Spinal cord (tissue), 10 donors: ENCODE results near the gene KCNQ4. TPM values are rescaled to one million over a fixed set of nuclear protein-coding genes. Genes with fewer than 3 reads are reported as not detected.
A peak's percentile ranks its signal among the peaks of the same experiment; 100 is the strongest.

ENCODE experiments used
- DNase-seq, 6 donors: peaks; one replicate each; pipeline versions ENCODE4 v3.0.0 to v3.0.0-alpha.2; 2013 to 2015; ENCODE audit warnings: low spot score in 6 of 6, low read depth in 4 of 6
- H3K27ac ChIP-seq: one replicate; pipeline ENCODE4 v1.5.1; 2013; ENCODE audit warnings: low read depth, low read length, control low read depth
- H3K27me3 ChIP-seq: one replicate; pipeline ENCODE4 v1.6.1; 2013; ENCODE audit warnings: low read length; ENCODE audit not compliant: control insufficient read depth, insufficient read depth
- H3K36me3 ChIP-seq: one replicate; pipeline ENCODE4 v1.6.1; 2013; ENCODE audit warnings: low read length; ENCODE audit not compliant: control insufficient read depth, insufficient read depth
- H3K4me1 ChIP-seq: one replicate; pipeline ENCODE4 v1.6.1; 2013; ENCODE audit warnings: low read length; ENCODE audit not compliant: control insufficient read depth, insufficient read depth
- H3K4me3 ChIP-seq: one replicate; pipeline ENCODE4 v1.5.1; 2013; ENCODE audit warnings: low read depth, low read length, control low read depth
- H3K9me3 ChIP-seq: one replicate; pipeline ENCODE4 v1.6.1; 2013; ENCODE audit warnings: low read length; ENCODE audit not compliant: control insufficient read depth, insufficient read depth
- WGBS: methylation state at CpG from one replicate; pipeline ENCODE4 v1.1.5; 2013; ENCODE audit warnings: missing lambda C conversion rate; ENCODE audit not compliant: insufficient coverage; 5-methylcytosine and 5-hydroxymethylcytosine counted together
- polyA plus RNA-seq, 2 donors: library from polyadenylated mRNA; unstranded; fragments of 120-200 nt; gene quantifications; one replicate each; pipeline ENCODE4 v1.2.1, GENCODE V29; 2013; ENCODE audit not compliant: insufficient read length in 2 of 2
- total RNA-seq, 2 donors: library from RNA; depleted of rRNA in 1 of 2; stranded (reverse); fragments of 120-200 nt in 1 of 2; fragments of >200 nt in 1 of 2; gene quantifications; one replicate each; pipeline versions ENCODE4 v1.2.3 to v1.2.4, GENCODE V29; 2013 to 2014
- donor health status: healthy.

The KCNQ4 gene
- total and polyA plus RNA-seq, 4 donors: 1.3 to 7.5 (median 3.6) TPM

- no peak overlapping the region for H3K27ac ChIP-seq
- 92% methylated on average over 14 of the region's 17 CpGs for WGBS
- no peaks in the 10 kb centered on the region for H3K9me3 ChIP-seq
- DNase-seq: no peak
- H3K4me3 ChIP-seq: no peak overlapping the region
- peaks cover 42% of the 10 kb centered on the region for H3K36me3 ChIP-seq
- no peaks in the 10 kb centered on the region for H3K27me3 ChIP-seq
- H3K4me1 ChIP-seq: peaks cover 70% of the 10 kb centered on the region
Observed at GRCh38 chr1:40823983-40824382, 40.4 kb downstream of the KCNQ4 start.

GRCh38 chr1:40824591-40825434, 41.2 kb downstream of the KCNQ4 start:
- WGBS: 55% methylated on average over 15 of the region's 18 CpGs
- peak overlapping the region; percentile 20 for H3K27ac ChIP-seq
- peaks cover 38% of the 10 kb centered on the region for H3K36me3 ChIP-seq
- H3K27me3 ChIP-seq: no peaks in the 10 kb centered on the region
- DNase-seq: no peak
- no peaks in the 10 kb centered on the region for H3K9me3 ChIP-seq
- no peak overlapping the region for H3K4me3 ChIP-seq
- H3K4me1 ChIP-seq: peaks cover 61% of the 10 kb centered on the region

DNA sequence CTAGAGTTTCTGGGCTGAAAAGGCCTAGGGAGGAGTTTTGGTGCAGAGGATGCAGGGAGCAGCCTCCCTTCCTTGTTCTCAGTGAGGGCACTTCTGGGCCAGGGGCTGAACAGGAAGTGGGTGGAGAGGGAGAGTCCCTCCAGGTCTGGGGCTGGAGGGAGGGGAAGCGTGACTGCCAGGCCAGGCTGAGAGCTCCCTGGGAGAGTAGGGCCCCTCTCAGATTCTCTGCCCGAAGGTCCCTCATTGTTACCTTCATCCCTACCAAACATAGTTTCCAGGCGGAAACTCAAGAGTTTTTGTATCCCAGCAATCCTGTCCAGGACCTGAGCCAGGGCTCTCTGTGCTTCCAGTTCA, 41.8 kb downstream of the KCNQ4 start:
- peak overlapping the region; percentile 20 for H3K27ac ChIP-seq
- WGBS: 48% methylated on average over 2 of the region's 3 CpGs

DNA sequence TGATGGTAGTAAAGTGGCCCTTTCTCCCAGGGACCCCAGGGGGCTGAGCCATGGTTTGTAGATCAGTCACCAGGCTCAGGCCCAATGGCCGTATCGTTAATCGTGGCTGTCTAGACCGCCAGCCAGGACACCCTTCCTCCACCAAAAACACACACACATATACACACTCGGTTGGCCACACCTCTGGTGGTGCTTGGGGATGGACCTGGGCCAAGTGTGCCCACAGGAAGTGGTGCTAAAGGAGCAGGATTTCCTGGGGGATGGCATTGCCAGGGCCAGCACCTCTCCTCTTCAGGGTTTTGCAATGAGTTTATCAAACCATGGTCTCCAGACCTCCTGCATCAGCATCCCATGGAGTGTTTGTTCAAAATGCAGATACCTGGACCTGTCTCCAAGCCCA, 42.4 kb downstream of the KCNQ4 start:
- Histone ChIP-seq H3K9me3 (no peaks in the 10 kb centered on the region), H3K27ac (peak overlapping the region; percentile 20), H3K4me3 (no peak overlapping the region), H3K4me1 (peaks cover 50% of the 10 kb centered on the region), H3K27me3 (no peaks in the 10 kb centered on the region), H3K36me3 (peaks cover 34% of the 10 kb centered on the region)
- DNase-seq: no peak
- WGBS: no CpG with 5 or more reads among the region's 5 CpGs

More for the DNA sequence above, 41.8 kb downstream of the KCNQ4 start:
- Histone ChIP-seq H3K27me3 (no peaks in the 10 kb centered on the region), H3K9me3 (no peaks in the 10 kb centered on the region), H3K36me3 (peaks cover 33% of the 10 kb centered on the region), H3K4me1 (peaks cover 55% of the 10 kb centered on the region), H3K4me3 (no peak overlapping the region)
- peak in 1 of 6 donors; percentile 41 for DNase-seq

- DNase-seq: no peak
- no peaks in the 10 kb centered on the region for H3K9me3 ChIP-seq
- H3K4me3 ChIP-seq: no peak overlapping the region
- H3K4me1 ChIP-seq: peaks cover 19% of the 10 kb centered on the region
- H3K27me3 ChIP-seq: no peaks in the 10 kb centered on the region
- H3K27ac ChIP-seq: no peak overlapping the region
- H3K36me3 ChIP-seq: peaks cover 24% of the 10 kb centered on the region
- 91% methylated on average over 11 of the region's 14 CpGs for WGBS
Observed at GRCh38 chr1:40829631-40830245, 46.2 kb downstream of the KCNQ4 start.

GRCh38 chr1:40830419-40830943, 46.9 kb downstream of the KCNQ4 start:
- Histone ChIP-seq H3K36me3 (peaks cover 29% of the 10 kb centered on the region), H3K27ac (no peak overlapping the region), H3K4me3 (no peak overlapping the region), H3K4me1 (peaks cover 13% of the 10 kb centered on the region), H3K9me3 (no peaks in the 10 kb centered on the region), H3K27me3 (no peaks in the 10 kb centered on the region)
- DNase-seq: no peak
- WGBS: 78% methylated on average over 7 of the region's 13 CpGs

DNA sequence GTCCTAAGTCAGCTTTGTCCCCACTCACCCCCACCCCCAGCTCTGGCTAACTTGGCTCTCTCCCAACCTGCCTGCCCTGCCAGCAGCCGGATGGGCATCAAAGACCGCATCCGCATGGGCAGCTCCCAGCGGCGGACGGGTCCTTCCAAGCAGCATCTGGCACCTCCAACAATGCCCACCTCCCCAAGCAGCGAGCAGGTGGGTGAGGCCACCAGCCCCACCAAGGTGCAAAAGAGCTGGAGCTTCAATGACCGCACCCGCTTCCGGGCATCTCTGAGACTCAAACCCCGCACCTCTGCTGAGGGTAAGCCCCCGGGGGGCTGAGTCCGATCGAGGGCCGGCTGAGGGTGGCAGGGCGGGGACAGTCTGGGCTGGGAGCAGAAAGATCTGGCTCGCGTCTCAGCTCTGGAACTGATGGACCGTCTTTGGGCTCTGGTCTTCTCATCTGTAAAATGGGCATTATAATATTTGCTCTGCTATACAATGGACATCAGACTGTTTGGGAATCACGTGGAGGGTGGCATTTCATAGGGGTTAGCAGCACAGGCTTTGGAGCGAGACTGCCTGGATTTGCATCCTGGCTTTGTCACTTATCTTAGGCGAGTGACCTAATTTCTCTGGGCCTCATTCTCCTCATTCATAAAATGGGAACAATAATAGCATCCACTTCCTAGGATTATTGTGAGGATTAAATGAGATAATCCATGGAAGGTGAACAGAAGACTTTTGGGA, 47.6 kb downstream of the KCNQ4 start:
- 88% methylated on average over 14 of the region's 22 CpGs for WGBS
- no peak overlapping the region for H3K4me3 ChIP-seq
- peaks cover 6% of the 10 kb centered on the region for H3K4me1 ChIP-seq
- DNase-seq: no peak
- no peaks in the 10 kb centered on the region for H3K27me3 ChIP-seq
- H3K36me3 ChIP-seq: peaks cover 32% of the 10 kb centered on the region
- H3K9me3 ChIP-seq: no peaks in the 10 kb centered on the region
- H3K27ac ChIP-seq: no peak overlapping the region

DNA sequence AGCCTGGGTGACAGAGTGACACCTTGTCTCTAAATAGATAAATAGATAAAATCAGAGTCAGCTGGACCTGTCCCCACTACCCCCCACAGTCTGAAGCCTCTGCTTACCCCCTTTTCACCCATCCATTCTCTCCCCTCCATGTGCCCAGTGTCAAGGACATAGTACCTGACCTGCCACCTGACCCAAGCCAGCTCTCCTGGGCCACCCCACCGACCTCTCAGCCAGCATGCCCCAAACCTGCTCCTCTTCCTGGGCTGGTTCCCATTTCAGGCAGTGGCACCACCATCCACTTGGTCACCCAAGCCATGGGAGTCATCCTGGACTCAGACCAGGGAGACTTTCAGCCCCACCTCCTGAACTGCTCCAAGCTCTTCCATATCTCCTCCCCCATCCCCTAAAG, 50.4 kb downstream of the KCNQ4 start:
- WGBS: 86% methylated on average over 1 of the region's 1 CpG
- H3K4me1 ChIP-seq: no peaks in the 10 kb centered on the region
- H3K36me3 ChIP-seq: peaks cover 43% of the 10 kb centered on the region
- H3K4me3 ChIP-seq: no peak overlapping the region
- no peak overlapping the region for H3K27ac ChIP-seq
- no peaks in the 10 kb centered on the region for H3K27me3 ChIP-seq
- DNase-seq: no peak
- H3K9me3 ChIP-seq: no peaks in the 10 kb centered on the region

GRCh38 chr1:40834968-40835545, 51.5 kb downstream of the KCNQ4 start:
- Histone ChIP-seq H3K27ac (no peak overlapping the region), H3K36me3 (peaks cover 54% of the 10 kb centered on the region), H3K27me3 (no peaks in the 10 kb centered on the region), H3K4me3 (no peak overlapping the region), H3K9me3 (no peaks in the 10 kb centered on the region), H3K4me1 (no peaks in the 10 kb centered on the region)
- DNase-seq: no peak
- WGBS: 81% methylated on average over 11 of the region's 11 CpGs
